B cell (primary cell): ENCODE results near the gene PLXNB2. TPM values are rescaled to one million over a fixed set of nuclear protein-coding genes. Genes with fewer than 3 reads are reported as not detected.

Experiments used
- ATAC-seq: fragments of 200-7000 bp; cut with Tn5 transposase; one replicate; pipeline ENCODE4 v1.10.0; 2021; ENCODE audit warnings: low read depth, mild to moderate bottlenecking, moderate number of reproducible peaks, moderate library complexity
- CTCF ChIA-PET: fragments of 350-600 bp; sonication (Branson Sonifier 250); formaldehyde crosslinking; loops from one replicate; lab custom pipeline; 2021; ENCODE audit warnings: antibody characterized with exemption, inconsistent platforms; lab: Charles Lee
- POLR2A ChIA-PET: fragments of 350-600 bp; sonication (Branson Sonifier 250); formaldehyde crosslinking; loops from one replicate; lab custom pipeline; 2021; ENCODE audit warnings: antibody characterized with exemption; lab: Charles Lee
- DNase-seq: peaks from one replicate; pipeline ENCODE4 v3.0.0; 2013
- H2AFZ ChIP-seq: 2 replicates; pipeline ENCODE4 v1.6.1; 2012; ENCODE audit warnings: mild to moderate bottlenecking, low read depth, low read length; ENCODE audit not compliant: insufficient read depth, poor library complexity, severe bottlenecking
- H3K27ac ChIP-seq, 2 donors: 1 replicate in 1 of 2; 2 replicates in 1 of 2; pipeline ENCODE4 v1.5.1; 2012 to 2013; ENCODE audit warnings: low read length in 2 of 2, mild to moderate bottlenecking in 2 of 2, moderate library complexity in 1 of 2
- H3K27me3 ChIP-seq, 4 experiments: fragments of 200-600 bp in 1 of 4; sonication (generic) in 1 of 4; replicated peaks in 1 of 4; 1 replicate in 2 of 4; 2 replicates in 2 of 4; pipeline versions ENCODE4 v1.6.1 to v1.7.0; 2013 to 2016; ENCODE audit warnings: low read length in 3 of 4, mild to moderate bottlenecking in 2 of 4, mixed read lengths in 1 of 4, moderate library complexity in 1 of 4; ENCODE audit not compliant: insufficient read depth in 4 of 4, control insufficient read depth in 3 of 4; ENCODE audit errors: control extremely low read depth in 1 of 4
- H3K36me3 ChIP-seq, 2 experiments: replicated peaks in 1 of 2; 1 replicate in 1 of 2; 2 replicates in 1 of 2; pipeline versions ENCODE4 v1.6.1 to v1.7.1; 2013; ENCODE audit warnings: low read length in 1 of 2; ENCODE audit not compliant: insufficient read depth in 2 of 2, control insufficient read depth in 1 of 2; ENCODE audit errors: control extremely low read depth in 1 of 2, extremely low read depth in 1 of 2
- H3K4me1 ChIP-seq, 2 donors: fragments of 200-600 bp in 1 of 2; sonication (generic) in 1 of 2; 1 replicate in 1 of 2; 2 replicates in 1 of 2; pipeline versions ENCODE4 v1.5.1 to v1.6.1; 2013 to 2017; ENCODE audit warnings: low read length in 2 of 2; ENCODE audit not compliant: control insufficient read depth in 2 of 2, insufficient read depth in 2 of 2
- H3K4me2 ChIP-seq: replicated peaks from 2 replicates; pipeline ENCODE3; 2012; ENCODE audit warnings: mild to moderate bottlenecking, low read depth, low read length; ENCODE audit not compliant: poor library complexity, severe bottlenecking
- H3K4me3 ChIP-seq, 5 experiments: fragments of 200-600 bp in 1 of 5; sonication (generic) in 1 of 5; 1 replicate in 3 of 5; 2 replicates in 2 of 5; pipeline versions ENCODE4 v1.5.1 to v1.7.0; 2011 to 2016; ENCODE audit warnings: low read length in 4 of 5, mild to moderate bottlenecking in 4 of 5, low read depth in 2 of 5, control low read depth in 1 of 5, moderate library complexity in 1 of 5; ENCODE audit not compliant: insufficient read depth in 1 of 5; ENCODE audit errors: control extremely low read depth in 1 of 5, extremely low read depth in 1 of 5
- H3K79me2 ChIP-seq: fragments of 200-600 bp; sonication (generic); one replicate; pipeline ENCODE4 v1.6.0; 2016; ENCODE audit warnings: low read length; ENCODE audit not compliant: control insufficient read depth, insufficient read depth
- H3K9ac ChIP-seq: fragments of 200-600 bp; sonication (generic); 2 replicates; pipeline ENCODE4 v1.6.1; 2017; ENCODE audit warnings: mild to moderate bottlenecking, low read length, moderate library complexity
- H3K9me3 ChIP-seq, 3 donors: one replicate each; pipeline versions ENCODE4 v1.6.1 to v1.7.1; 2013; ENCODE audit warnings: low read length in 2 of 3; ENCODE audit not compliant: control insufficient read depth in 2 of 3, insufficient read depth in 1 of 3; ENCODE audit errors: control extremely low read depth in 1 of 3
- H4K20me1 ChIP-seq: 2 replicates; pipeline ENCODE4 v1.6.0; 2012; ENCODE audit warnings: mild to moderate bottlenecking, low read length; ENCODE audit not compliant: insufficient read depth, control insufficient read depth, poor library complexity, severe bottlenecking
- H3K27ac Mint-ChIP-seq: one replicate; pipeline ENCODE4 v1.8.0; 2021; ENCODE audit warnings: mixed read lengths
- H3K27me3 Mint-ChIP-seq: one replicate; pipeline ENCODE4 v1.8.0; 2021; ENCODE audit warnings: mixed read lengths
- H3K4me1 Mint-ChIP-seq: one replicate; pipeline ENCODE4 v1.8.0; 2021; ENCODE audit warnings: mixed read lengths
- H3K4me3 Mint-ChIP-seq: one replicate; pipeline ENCODE4 v1.8.0; 2021; ENCODE audit warnings: mixed read lengths
- H3K9me3 Mint-ChIP-seq: one replicate; pipeline ENCODE4 v1.8.0; 2022; ENCODE audit warnings: mixed read lengths; ENCODE audit not compliant: insufficient read depth
- EZH2 ChIP-seq: IDR thresholded peaks from 2 replicates; pipeline ENCODE4 v1.6.1; 2012; ENCODE audit warnings: borderline replicate concordance, low read depth, mild to moderate bottlenecking, moderate library complexity, low read length; ENCODE audit not compliant: insufficient read depth, poor library complexity, severe bottlenecking
- WGBS: methylation state at CpG from one replicate; pipeline ENCODE4 v1.1.5; 2013; ENCODE audit warnings: missing lambda C conversion rate; ENCODE audit not compliant: insufficient coverage; 5-methylcytosine and 5-hydroxymethylcytosine counted together
- intact Hi-C: fragments of 100-400 bp; cut with micrococcal nuclease; formaldehyde crosslinking; loops from one replicate; pipeline ENCODE4 v1.10.0; 2022
- polyA plus RNA-seq: library from polyadenylated mRNA; depleted of rRNA; stranded (reverse); fragments of >200 nt; gene quantifications from 2 replicates; pipeline ENCODE4 v1.2.3, GENCODE V29; 2012
- total RNA-seq, 2 donors: library from RNA; stranded (reverse); fragments of 120-200 nt in 1 of 2; gene quantifications; 1 replicate in 1 of 2; 2 replicates in 1 of 2; pipeline versions ENCODE4 v1.2.3 to v1.2.4, GENCODE V29; 2013 to 2022
- TF ChIP-seq, protein P1 (sequence below): fragments of 200-600 bp; IDR thresholded peaks from one replicate; pipeline ENCODE4 v1.8.0; 2022; ENCODE audit warnings: antibody characterized with exemption, mild to moderate bottlenecking

Gene PLXNB2
- total and polyA plus RNA-seq, 2 donors (not counting 1 experiment from before 2014, with no cell fraction given), result 5.2 to 31.4 TPM

GRCh38 chr22:50348058-50348457 lies 40.6 kb upstream of the PLXNB2 start:
- Histone ChIP-seq H3K4me1 (peaks cover 8 to 10% of the 10 kb centered on the region in 2 donors), H3K27ac (peak overlapping the region in 1 of 2 donors; percentile 19), H3K79me2 (peaks cover 39% of the 10 kb centered on the region), H3K9ac (no peak overlapping the region), H3K9me3 (no peaks in the 10 kb centered on the region), H4K20me1 (peaks cover 30% of the 10 kb centered on the region), H3K4me3 (no peak overlapping the region), H3K27me3 (no peaks in the 10 kb centered on the region), H2AFZ (no peak overlapping the region), H3K4me2 (no peak overlapping the region), H3K36me3 (peaks cover 2 to 10% of the 10 kb centered on the region in 2 experiments)
- ATAC-seq, result no peak
- Mint-ChIP-seq H3K4me3 (no peak overlapping the region), H3K9me3 (no peaks in the 10 kb centered on the region), H3K4me1 (peaks cover under 1% of the 10 kb centered on the region), H3K27me3 (no peaks in the 10 kb centered on the region), H3K27ac (no peak overlapping the region)
- CTCF ChIA-PET, result interaction anchor here (1.2 to 1.4 kb wide), 2 partner anchors 15 to 18 kb away, joined by 3 read pairs; no protein-coding TSS in a partner anchor
- intact Hi-C loops, result no loop called here
- TF ChIP-seq, protein P1, sequence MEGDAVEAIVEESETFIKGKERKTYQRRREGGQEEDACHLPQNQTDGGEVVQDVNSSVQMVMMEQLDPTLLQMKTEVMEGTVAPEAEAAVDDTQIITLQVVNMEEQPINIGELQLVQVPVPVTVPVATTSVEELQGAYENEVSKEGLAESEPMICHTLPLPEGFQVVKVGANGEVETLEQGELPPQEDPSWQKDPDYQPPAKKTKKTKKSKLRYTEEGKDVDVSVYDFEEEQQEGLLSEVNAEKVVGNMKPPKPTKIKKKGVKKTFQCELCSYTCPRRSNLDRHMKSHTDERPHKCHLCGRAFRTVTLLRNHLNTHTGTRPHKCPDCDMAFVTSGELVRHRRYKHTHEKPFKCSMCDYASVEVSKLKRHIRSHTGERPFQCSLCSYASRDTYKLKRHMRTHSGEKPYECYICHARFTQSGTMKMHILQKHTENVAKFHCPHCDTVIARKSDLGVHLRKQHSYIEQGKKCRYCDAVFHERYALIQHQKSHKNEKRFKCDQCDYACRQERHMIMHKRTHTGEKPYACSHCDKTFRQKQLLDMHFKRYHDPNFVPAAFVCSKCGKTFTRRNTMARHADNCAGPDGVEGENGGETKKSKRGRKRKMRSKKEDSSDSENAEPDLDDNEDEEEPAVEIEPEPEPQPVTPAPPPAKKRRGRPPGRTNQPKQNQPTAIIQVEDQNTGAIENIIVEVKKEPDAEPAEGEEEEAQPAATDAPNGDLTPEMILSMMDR, result no peak
- no peak for TF ChIP-seq EZH2
- POLR2A ChIA-PET, result no interaction called here
- DNase-seq, result no peak
- WGBS, result 86% methylated on average over 2 of the region's 2 CpGs

GRCh38 chr22:50347157-50347556 lies 39.7 kb upstream of the PLXNB2 start:
- DNase-seq (no peak), ATAC-seq (no peak)
- H4K20me1 ChIP-seq, result peaks cover 28% of the 10 kb centered on the region
- ChIA-PET POLR2A (no interaction called here), CTCF (interaction anchor here (1.2 kb wide), 1 partner anchor 16 kb away, joined by 3 read pairs; no protein-coding TSS in a partner anchor)
- H3K27me3 ChIP-seq, result no peaks in the 10 kb centered on the region
- H3K27ac Mint-ChIP-seq, result no peak overlapping the region
- peaks cover 2 to 5% of the 10 kb centered on the region in 2 experiments for H3K36me3 ChIP-seq
- peaks cover 7% of the 10 kb centered on the region for H3K4me1 Mint-ChIP-seq
- H3K4me2 ChIP-seq, result no peak overlapping the region
- H3K9me3 ChIP-seq, result no peaks in the 10 kb centered on the region
- no peak for TF ChIP-seq EZH2
- TF ChIP-seq, protein P1, result no peak
- no peak overlapping the region for H3K4me3 Mint-ChIP-seq
- H2AFZ ChIP-seq, result no peak overlapping the region
- no peaks in the 10 kb centered on the region for H3K9me3 Mint-ChIP-seq
- H3K79me2 ChIP-seq, result peaks cover 35% of the 10 kb centered on the region
- 94% methylated on average over 8 of the region's 8 CpGs for WGBS
- H3K4me3 ChIP-seq, result no peak overlapping the region
- no peak overlapping the region for H3K9ac ChIP-seq
- H3K27ac ChIP-seq, result peak overlapping the region in 1 of 2 donors; percentile 19
- H3K27me3 Mint-ChIP-seq, result no peaks in the 10 kb centered on the region
- intact Hi-C loops, result no loop called here
- H3K4me1 ChIP-seq, result peaks cover 13 to 17% of the 10 kb centered on the region in 2 donors
